K562 (cell line): ENCODE results near the gene BRWD1. TPM values are rescaled to one million over a fixed set of nuclear protein-coding genes. Genes with fewer than 3 reads are reported as not detected.
A peak's percentile ranks its signal among the peaks of the same experiment; 100 is the strongest.

Experiments used
- ADNP ChIP-seq: fragments of 200-800 bp; sonication (Bioruptor generic); IDR thresholded peaks from 2 replicates; pipeline ENCODE4 v1.6.1; 2016; ENCODE audit warnings: missing genetic modification characterization, missing compliant biosample characterization
- EGR1 ChIP-seq: fragments of 450-650 bp; conservative IDR thresholded peaks from 2 replicates; pipeline ENCODE4 v1.6.1; 2017; ENCODE audit warnings: mild to moderate bottlenecking
- ETS2 ChIP-seq: IDR thresholded peaks from 2 replicates; pipeline ENCODE4 v1.6.1; 2016; ENCODE audit warnings: borderline replicate concordance, missing genetic modification characterization, mild to moderate bottlenecking, moderate library complexity, missing compliant biosample characterization; ENCODE audit not compliant: poor library complexity, severe bottlenecking
- ETV6 ChIP-seq, 3 experiments: fragments of 150-350 bp in 1 of 3; sonication (generic) in 1 of 3; formaldehyde crosslinking in 1 of 3; IDR thresholded peaks; 2 replicates each; pipeline versions ENCODE4 v1.6.1 to v1.8.0; 2014 to 2022; ENCODE audit warnings: borderline replicate concordance in 2 of 3, low read depth in 2 of 3, antibody characterized with exemption in 1 of 3, low read length in 1 of 3, mild to moderate bottlenecking in 1 of 3, missing genetic modification reagents in 1 of 3
- EWSR1 ChIP-seq: fragments of 450-650 bp; IDR thresholded peaks from 2 replicates; pipeline ENCODE4 v1.6.1; 2018; ENCODE audit warnings: borderline replicate concordance, mild to moderate bottlenecking, low read depth, moderate library complexity; ENCODE audit not compliant: partially characterized antibody
- GABPA ChIP-seq: fragments of 200-800 bp; sonication (Bioruptor generic); conservative IDR thresholded peaks from 2 replicates; pipeline ENCODE4 v1.6.1; 2016; ENCODE audit warnings: low read depth, missing genetic modification characterization, missing compliant biosample characterization
- HMBOX1 ChIP-seq: sonication (generic); IDR thresholded peaks from 2 replicates; pipeline ENCODE4 v1.6.1; 2016
- HNRNPL ChIP-seq: fragments of 200-400 bp; formaldehyde crosslinking; IDR thresholded peaks from 2 replicates; pipeline ENCODE4 v1.6.1; 2017; ENCODE audit warnings: low read depth, mild to moderate bottlenecking, low read length
- JUNB ChIP-seq: fragments of 450-650 bp; formaldehyde crosslinking; conservative IDR thresholded peaks from 2 replicates; pipeline ENCODE4 v1.4.0; 2020; ENCODE audit warnings: mild to moderate bottlenecking
- KLF1 ChIP-seq: fragments of 450-650 bp; IDR thresholded peaks from 2 replicates; pipeline ENCODE4 v1.6.1; 2016; ENCODE audit warnings: missing genetic modification characterization, missing compliant biosample characterization
- LARP7 ChIP-seq: fragments of 450-650 bp; IDR thresholded peaks from 2 replicates; pipeline ENCODE4 v1.6.1; 2016
- MCM3 ChIP-seq: fragments of 450-650 bp; IDR thresholded peaks from 2 replicates; pipeline ENCODE4 v1.6.1; 2016
- MEF2D ChIP-seq: conservative IDR thresholded peaks from 2 replicates; pipeline ENCODE4 v1.6.1; 2016; ENCODE audit warnings: low read depth, missing genetic modification characterization, missing compliant biosample characterization
- NKRF ChIP-seq: fragments of 450-650 bp; IDR thresholded peaks from 2 replicates; pipeline ENCODE4 v1.6.1; 2016; ENCODE audit warnings: borderline replicate concordance
- POLR2A ChIP-seq: fragments of 450-650 bp; conservative IDR thresholded peaks from 2 replicates; pipeline ENCODE4 v1.6.1; 2016
- PPARD ChIP-seq: fragments of 250-450 bp; sonication (Bioruptor Pico); IDR thresholded peaks from 2 replicates; pipeline ENCODE4 v1.8.0; 2022; ENCODE audit warnings: inconsistent platforms, mild to moderate bottlenecking, moderate library complexity
- RHOXF2B ChIP-seq: fragments of 250-450 bp; sonication (Bioruptor Pico); conservative IDR thresholded peaks from 2 replicates; pipeline ENCODE4 v1.5.1; 2021
- SIRT6 ChIP-seq: IDR thresholded peaks from one replicate; pipeline ENCODE4 v1.6.1; 2012; ENCODE audit warnings: low read depth, mild to moderate bottlenecking, control low read depth, inconsistent platforms, low read length, moderate library complexity
- ZNF146 ChIP-seq: IDR thresholded peaks from one replicate; pipeline ENCODE4 v1.6.1; 2018; ENCODE audit warnings: missing compliant biosample characterization; ENCODE audit not compliant: unreplicated experiment
- ZNF197 ChIP-seq: fragments of 200-800 bp; sonication (Bioruptor generic); IDR thresholded peaks from 2 replicates; pipeline ENCODE4 v1.6.1; 2016; ENCODE audit warnings: low read depth, missing genetic modification characterization, missing compliant biosample characterization
- ZNF239 ChIP-seq: fragments of 250-450 bp; sonication (Bioruptor Pico); IDR thresholded peaks from 2 replicates; pipeline ENCODE4 v1.4.0; 2020; ENCODE audit warnings: mild to moderate bottlenecking
- ZNF398 ChIP-seq: fragments of 250-450 bp; sonication (Bioruptor Pico); IDR thresholded peaks from 2 replicates; pipeline ENCODE4 v1.8.0; 2021; ENCODE audit warnings: moderate library complexity, mild to moderate bottlenecking, inconsistent platforms
- polyA plus RNA-seq, 8 experiments: library from polyadenylated mRNA; depleted of rRNA in 4 of 8; stranded (reverse) in 5 of 8; unstranded in 3 of 8; fragments of >200 nt; fragmentation: Nextera tagmentation in 2 of 8; fragmentation: Illumina TruSeq in 1 of 8; extraction: Ambion mirVana in 2 of 8; extraction: Trizol in 1 of 8; gene quantifications; 2 replicates each; pipeline versions ENCODE4 v1.2.1 to v1.2.3, GENCODE V29; 2011 to 2014; ENCODE audit warnings: inconsistent platforms in 1 of 8, missing spikeins in 1 of 8
- total RNA-seq, 7 experiments: library from RNA; depleted of rRNA in 6 of 7; stranded (reverse); fragments of >200 nt in 6 of 7; fragmentation: Illumina TruSeq in 2 of 7; extraction: Trizol in 2 of 7; gene quantifications; 2 replicates each; pipeline versions ENCODE4 v1.2.1 to v1.2.3, GENCODE V29; 2011 to 2021; ENCODE audit warnings: low replicate concordance in 1 of 7
- TF ChIP-seq, protein P1 (sequence below): fragments of 250-450 bp; sonication (Bioruptor Pico); IDR thresholded peaks from 2 replicates; pipeline ENCODE4 v1.5.0; 2021

BRWD1 gene
- total and polyA plus RNA-seq, 9 of the 15 experiments (the other 6 are each of a cell fraction or from before 2014, with no cell fraction given) = 10.1 to 60.2 (median 34.1) TPM

DNA sequence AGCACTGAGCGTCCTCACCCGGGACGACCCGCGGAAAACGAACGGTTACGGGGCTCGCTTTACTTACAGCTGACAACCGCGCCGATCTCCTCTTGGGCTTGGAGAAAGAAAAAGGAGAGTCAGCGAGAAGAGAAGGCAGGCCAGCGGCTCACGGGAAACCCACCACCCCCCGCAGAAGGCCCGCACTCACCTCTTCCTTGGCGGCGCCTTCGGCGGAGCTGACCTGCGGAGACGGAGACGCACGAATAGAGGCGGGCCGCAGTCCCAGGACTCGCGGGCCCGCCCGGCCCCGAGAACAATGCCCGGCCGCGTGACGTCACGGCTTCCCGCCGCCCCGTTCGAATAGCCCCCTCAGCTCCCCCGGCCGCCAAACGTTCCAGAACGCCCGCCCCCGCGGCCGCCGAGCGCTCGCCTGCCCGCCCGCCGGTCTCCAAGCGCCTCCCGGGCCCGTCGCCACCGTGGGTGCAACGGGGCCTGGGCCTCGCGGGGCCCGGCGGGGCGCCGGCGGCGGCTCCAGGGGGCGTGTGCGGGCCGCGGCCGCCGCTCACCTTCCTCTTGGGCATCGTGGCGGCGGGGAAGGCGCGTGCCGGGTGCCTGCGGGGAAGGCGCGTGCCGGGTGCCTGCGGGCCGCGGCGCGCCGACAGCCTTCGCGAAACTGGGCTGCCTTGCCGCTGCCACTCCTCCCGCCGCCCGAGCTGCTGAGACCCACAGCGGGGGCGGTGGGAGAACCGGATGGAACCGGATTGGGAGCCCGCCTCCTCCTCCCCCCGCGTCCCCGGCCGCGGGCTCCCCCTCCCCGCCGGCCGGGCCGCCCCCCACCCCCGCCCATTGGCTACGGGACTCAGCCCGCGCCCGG lies 35.2 kb upstream of the BRWD1 start, which contains the start of gene HMGN1 (continued):
- TF ChIP-seq HNRNPL = peak; percentile 49; the same call in 1 of the 2 replicates
- TF ChIP-seq GABPA (tag) = no peak; the same call in 1 of the 2 replicates
- TF ChIP-seq ETS2 = no peak
- TF ChIP-seq ADNP (tag) = no peak
- TF ChIP-seq ETV6 (IDR thresholded peaks at IDR 0.05; ENCODE audit: borderline replicate concordance in 1 of 2, low read depth in 2 of 2, low read length in 1 of 2) = no peak
- TF ChIP-seq ETV6 (CRISPR knock-in tag; IDR thresholded peaks at IDR 0.05; ENCODE audit: borderline replicate concordance) = no peak
- TF ChIP-seq SIRT6 = no peak
- no peak for TF ChIP-seq LARP7
- no peak for TF ChIP-seq MCM3
- peak; percentile 70 for TF ChIP-seq NKRF
- TF ChIP-seq, protein P1, sequence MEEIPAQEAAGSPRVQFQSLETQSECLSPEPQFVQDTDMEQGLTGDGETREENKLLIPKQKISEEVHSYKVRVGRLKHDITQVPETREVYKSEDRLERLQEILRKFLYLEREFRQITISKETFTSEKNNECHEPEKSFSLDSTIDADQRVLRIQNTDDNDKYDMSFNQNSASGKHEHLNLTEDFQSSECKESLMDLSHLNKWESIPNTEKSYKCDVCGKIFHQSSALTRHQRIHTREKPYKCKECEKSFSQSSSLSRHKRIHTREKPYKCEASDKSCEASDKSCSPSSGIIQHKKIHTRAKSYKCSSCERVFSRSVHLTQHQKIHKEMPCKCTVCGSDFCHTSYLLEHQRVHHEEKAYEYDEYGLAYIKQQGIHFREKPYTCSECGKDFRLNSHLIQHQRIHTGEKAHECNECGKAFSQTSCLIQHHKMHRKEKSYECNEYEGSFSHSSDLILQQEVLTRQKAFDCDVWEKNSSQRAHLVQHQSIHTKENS (CRISPR knock-in tag) = no peak
- TF ChIP-seq RHOXF2B = no peak
- TF ChIP-seq EGR1 = peak; percentile 91
- no peak for TF ChIP-seq MEF2D
- 0 out of 2 replicates have a peak, but pooled peaks have one; percentile 48 for TF ChIP-seq ZNF197 (CRISPR knock-in tag)
- TF ChIP-seq ZNF146 (CRISPR knock-in tag) = no peak
- no peak for TF ChIP-seq HMBOX1
- peak; percentile 60; the same call in 1 of the 2 replicates for TF ChIP-seq POLR2A
- no peak for TF ChIP-seq ZNF239 (CRISPR knock-in tag)
- no peak for TF ChIP-seq ZNF398 (CRISPR knock-in tag)
- no peak for TF ChIP-seq EWSR1
- TF ChIP-seq PPARD (CRISPR knock-in tag) = no peak
- TF ChIP-seq KLF1 (tag) = 0 out of 2 replicates have a peak, but pooled peaks have one; percentile 14
- TF ChIP-seq JUNB (CRISPR knock-in tag) = no peak
